HCT116 (cell line): ENCODE measurements around the gene DPYD. TPM values are rescaled to one million over a fixed set of nuclear protein-coding genes. Genes with fewer than 3 reads are reported as not detected.

Experiments
- ATAC-seq: fragments of 200-7000 bp; cut with Tn5 transposase; 2 replicates; pipeline ENCODE4 v1.9.1; 2020; ENCODE audit warnings: mild to moderate bottlenecking, moderate library complexity
- BruUV-seq: library from RNA; stranded (reverse); fragments of 400-500 nt; replicated peaks from 2 replicates; lab custom pipeline; 2021; lab: Mats Ljungman, UMichigan
- CTCF ChIA-PET: fragments of 300-600 bp; sonication (Branson Sonifier 250); formaldehyde crosslinking; loops from one replicate; lab custom pipeline; 2021; ENCODE audit warnings: antibody characterized with exemption; lab: Charles Lee
- POLR2A ChIA-PET: fragments of 300-600, 350-600 bp; sonication (Branson Sonifier 250); formaldehyde crosslinking; loops from one replicate; lab custom pipeline; 2021; ENCODE audit warnings: antibody characterized with exemption; lab: Charles Lee
- RAD21 ChIA-PET, 2 experiments: fragments of 300-600 bp; sonication (Branson Sonifier 250); formaldehyde crosslinking; loops; one replicate each; lab custom pipeline; 2023; ENCODE audit warnings: low total read pairs in 2 of 2; ENCODE audit not compliant: uncharacterized antibody in 2 of 2, unreplicated experiment in 2 of 2, low non-redundant PET in 1 of 2; lab: Charles Lee
- DNase-seq: peaks from one replicate; pipeline ENCODE4 v3.0.0-alpha.2; 2010; ENCODE audit warnings: low read depth, low spot score
- H2AFZ ChIP-seq: fragments of 200-600 bp; shearing (Covaris generic), sonication (generic); 2 replicates; pipeline ENCODE4 v1.6.1; 2017; ENCODE audit warnings: low read depth, mixed run types, mixed read lengths, antibody characterized with exemption, low read length; ENCODE audit not compliant: poor library complexity, severe bottlenecking
- H3K27ac ChIP-seq: 2 replicates; pipeline ENCODE4 v1.5.1; 2012; ENCODE audit warnings: low read depth, low read length
- H3K27me3 ChIP-seq: fragments of 200-600 bp; sonication (generic); 2 replicates; pipeline ENCODE4 v1.6.1; 2016; ENCODE audit warnings: mixed run types, low read length, mixed read lengths; ENCODE audit not compliant: insufficient read depth
- H3K36me3 ChIP-seq, 2 experiments: fragments of 200-500 bp in 1 of 2; fragments of 200-600 bp in 1 of 2; sonication (Bioruptor generic) in 1 of 2; sonication (generic) in 1 of 2; 2 replicates each; pipeline versions ENCODE4 v1.5.1 to v1.6.1; 2014 to 2016; ENCODE audit warnings: low read length in 2 of 2, inconsistent platforms in 1 of 2, mixed read lengths in 1 of 2, mixed run types in 1 of 2; ENCODE audit not compliant: insufficient read depth in 2 of 2, control insufficient read depth in 1 of 2
- H3K4me1 ChIP-seq, 2 experiments: fragments of 200-600 bp in 1 of 2; sonication (generic) in 1 of 2; 2 replicates each; pipeline versions ENCODE4 v1.5.1 to v1.6.1; 2012 to 2017; ENCODE audit warnings: low read length in 2 of 2, inconsistent platforms in 1 of 2, mild to moderate bottlenecking in 1 of 2, mixed read lengths in 1 of 2, mixed run types in 1 of 2, moderate library complexity in 1 of 2; ENCODE audit not compliant: insufficient read depth in 2 of 2, control insufficient read depth in 1 of 2
- H3K4me2 ChIP-seq: fragments of 200-600 bp; sonication (generic); 2 replicates; pipeline ENCODE4 v1.6.1; 2017; ENCODE audit warnings: mixed run types, low read length, mixed read lengths
- H3K4me3 ChIP-seq, 2 experiments: fragments of 200-600 bp in 1 of 2; sonication (generic) in 1 of 2; replicated peaks in 1 of 2; 2 replicates each; pipeline ENCODE4 v1.5.1; 2011 to 2016; ENCODE audit warnings: low read length in 2 of 2, control low read depth in 1 of 2, low read depth in 1 of 2, mild to moderate bottlenecking in 1 of 2, mixed read lengths in 1 of 2, mixed run types in 1 of 2
- H3K79me2 ChIP-seq: fragments of 200-600 bp; sonication (generic); 2 replicates; pipeline ENCODE4 v1.6.1; 2017; ENCODE audit warnings: mild to moderate bottlenecking, mixed run types, low read length, moderate library complexity, mixed read lengths; ENCODE audit not compliant: insufficient read depth
- H3K9ac ChIP-seq: fragments of 200-600 bp; sonication (generic); 2 replicates; pipeline ENCODE4 v1.6.1; 2016; ENCODE audit warnings: low read length, mixed read lengths
- H3K9me2 ChIP-seq: fragments of 200-600 bp; sonication (generic), shearing (Covaris generic); 2 replicates; pipeline ENCODE4 v1.6.1; 2017; ENCODE audit warnings: mixed run types, mild to moderate bottlenecking, moderate library complexity; ENCODE audit not compliant: insufficient read depth
- H3K9me3 ChIP-seq, 2 experiments: fragments of 200-500 bp in 1 of 2; fragments of 200-600 bp in 1 of 2; sonication (Bioruptor generic) in 1 of 2; sonication (generic) in 1 of 2; 2 replicates each; pipeline ENCODE4 v1.6.1; 2014 to 2017; ENCODE audit warnings: low read length in 2 of 2, mixed read lengths in 2 of 2, inconsistent platforms in 1 of 2, low read depth in 1 of 2, mild to moderate bottlenecking in 1 of 2, mixed run types in 1 of 2, moderate library complexity in 1 of 2; ENCODE audit not compliant: control insufficient read depth in 1 of 2, insufficient read depth in 1 of 2
- H4K20me1 ChIP-seq: fragments of 200-600 bp; sonication (generic), shearing (Covaris generic); 2 replicates; pipeline ENCODE4 v1.6.1; 2017; ENCODE audit warnings: mixed run types, mild to moderate bottlenecking, moderate library complexity; ENCODE audit not compliant: insufficient read depth
- ELF1 ChIP-seq: IDR thresholded peaks from 2 replicates; pipeline ENCODE4 v1.6.1; 2012; ENCODE audit warnings: low read depth, borderline replicate concordance
- FOSL1 ChIP-seq: IDR thresholded peaks from 2 replicates; pipeline ENCODE4 v1.6.1; 2012; ENCODE audit warnings: low read depth
- POLR2AphosphoS5 ChIP-seq: IDR thresholded peaks from 2 replicates; pipeline ENCODE4 v1.6.1; 2011; ENCODE audit warnings: mild to moderate bottlenecking, low read depth, low read length, moderate library complexity
- SIN3A ChIP-seq: IDR thresholded peaks from 2 replicates; pipeline ENCODE4 v1.6.1; 2012; ENCODE audit warnings: low read depth
- SP1 ChIP-seq: IDR thresholded peaks from 2 replicates; pipeline ENCODE4 v1.6.1; 2012; ENCODE audit warnings: low read depth
- ZNF274 ChIP-seq: fragments of 200-500 bp; sonication (Bioruptor generic); IDR thresholded peaks from 2 replicates; pipeline ENCODE4 v1.6.1; 2014; ENCODE audit warnings: mild to moderate bottlenecking, low read depth, low read length, inconsistent platforms
- intact Hi-C: fragments of 100-400 bp; cut with micrococcal nuclease; formaldehyde crosslinking; loops from 2 replicates; pipeline ENCODE4 v1.10.0; 2022
- total RNA-seq: library from RNA; stranded (reverse); gene quantifications from one replicate; pipeline ENCODE4 v1.2.1, GENCODE V29; 2021; ENCODE audit not compliant: unreplicated experiment
- TF ChIP-seq, protein P1 (sequence below): IDR thresholded peaks from 2 replicates; pipeline ENCODE4 v1.6.1; 2011; ENCODE audit warnings: mild to moderate bottlenecking, low read length, moderate library complexity; ENCODE audit not compliant: insufficient replicate concordance; ENCODE audit errors: extremely low read depth
- TF ChIP-seq, protein P2 (sequence below), 3 experiments: fragments of 200-600 bp in 1 of 3; sonication (generic) in 1 of 3; IDR thresholded peaks in 2 of 3; conservative IDR thresholded peaks in 1 of 3; 2 replicates each; pipeline ENCODE4 v1.5.1; 2012 to 2017; ENCODE audit warnings: low read depth in 2 of 3, low read length in 2 of 3, antibody characterized with exemption in 1 of 3, borderline replicate concordance in 1 of 3, control low read depth in 1 of 3, mild to moderate bottlenecking in 1 of 3, mixed read lengths in 1 of 3, mixed run types in 1 of 3, moderate library complexity in 1 of 3; ENCODE audit not compliant: insufficient read depth in 1 of 3

DPYD gene
- total RNA-seq, 1 experiment from 2014 or later, result 1.7 TPM

DNA sequence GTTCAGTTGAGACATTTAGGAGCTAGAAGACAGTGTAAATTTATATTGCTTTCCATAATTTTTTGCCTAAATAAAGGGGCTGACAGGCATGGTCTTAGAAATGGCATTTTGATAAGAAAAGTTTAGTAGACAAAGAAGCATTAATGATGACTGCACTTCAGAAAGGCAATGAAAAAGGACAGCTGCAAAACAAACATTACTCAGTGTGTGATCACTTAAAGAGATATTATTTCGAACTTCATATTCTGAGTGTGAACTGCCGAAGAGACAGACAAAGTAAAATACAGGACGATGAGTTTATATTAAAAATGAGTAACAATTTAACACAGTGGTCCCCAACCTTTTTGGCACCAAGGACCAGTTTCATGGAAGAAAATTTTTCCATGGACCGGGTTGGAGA, 243.1 kb downstream of the DPYD start:
- no peak overlapping the region for H3K27ac ChIP-seq
- no peaks in the 10 kb centered on the region for H3K79me2 ChIP-seq
- no peaks in the 10 kb centered on the region for H3K27me3 ChIP-seq
- no peaks in the 10 kb centered on the region for H3K9me3 ChIP-seq
- H3K4me1 ChIP-seq, result no peaks in the 10 kb centered on the region
- no peak for DNase-seq
- POLR2A ChIA-PET, result no interaction called here
- RAD21 ChIA-PET, result no interaction called here
- H3K9me2 ChIP-seq, result no peaks in the 10 kb centered on the region
- TF ChIP-seq, protein P1, sequence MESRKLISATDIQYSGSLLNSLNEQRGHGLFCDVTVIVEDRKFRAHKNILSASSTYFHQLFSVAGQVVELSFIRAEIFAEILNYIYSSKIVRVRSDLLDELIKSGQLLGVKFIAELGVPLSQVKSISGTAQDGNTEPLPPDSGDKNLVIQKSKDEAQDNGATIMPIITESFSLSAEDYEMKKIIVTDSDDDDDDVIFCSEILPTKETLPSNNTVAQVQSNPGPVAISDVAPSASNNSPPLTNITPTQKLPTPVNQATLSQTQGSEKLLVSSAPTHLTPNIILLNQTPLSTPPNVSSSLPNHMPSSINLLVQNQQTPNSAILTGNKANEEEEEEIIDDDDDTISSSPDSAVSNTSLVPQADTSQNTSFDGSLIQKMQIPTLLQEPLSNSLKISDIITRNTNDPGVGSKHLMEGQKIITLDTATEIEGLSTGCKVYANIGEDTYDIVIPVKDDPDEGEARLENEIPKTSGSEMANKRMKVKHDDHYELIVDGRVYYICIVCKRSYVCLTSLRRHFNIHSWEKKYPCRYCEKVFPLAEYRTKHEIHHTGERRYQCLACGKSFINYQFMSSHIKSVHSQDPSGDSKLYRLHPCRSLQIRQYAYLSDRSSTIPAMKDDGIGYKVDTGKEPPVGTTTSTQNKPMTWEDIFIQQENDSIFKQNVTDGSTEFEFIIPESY, result no peak
- no peak for TF ChIP-seq SP1
- no peak for TF ChIP-seq ELF1
- TF ChIP-seq POLR2AphosphoS5, result no peak
- no peak for TF ChIP-seq FOSL1
- TF ChIP-seq, protein P2, sequence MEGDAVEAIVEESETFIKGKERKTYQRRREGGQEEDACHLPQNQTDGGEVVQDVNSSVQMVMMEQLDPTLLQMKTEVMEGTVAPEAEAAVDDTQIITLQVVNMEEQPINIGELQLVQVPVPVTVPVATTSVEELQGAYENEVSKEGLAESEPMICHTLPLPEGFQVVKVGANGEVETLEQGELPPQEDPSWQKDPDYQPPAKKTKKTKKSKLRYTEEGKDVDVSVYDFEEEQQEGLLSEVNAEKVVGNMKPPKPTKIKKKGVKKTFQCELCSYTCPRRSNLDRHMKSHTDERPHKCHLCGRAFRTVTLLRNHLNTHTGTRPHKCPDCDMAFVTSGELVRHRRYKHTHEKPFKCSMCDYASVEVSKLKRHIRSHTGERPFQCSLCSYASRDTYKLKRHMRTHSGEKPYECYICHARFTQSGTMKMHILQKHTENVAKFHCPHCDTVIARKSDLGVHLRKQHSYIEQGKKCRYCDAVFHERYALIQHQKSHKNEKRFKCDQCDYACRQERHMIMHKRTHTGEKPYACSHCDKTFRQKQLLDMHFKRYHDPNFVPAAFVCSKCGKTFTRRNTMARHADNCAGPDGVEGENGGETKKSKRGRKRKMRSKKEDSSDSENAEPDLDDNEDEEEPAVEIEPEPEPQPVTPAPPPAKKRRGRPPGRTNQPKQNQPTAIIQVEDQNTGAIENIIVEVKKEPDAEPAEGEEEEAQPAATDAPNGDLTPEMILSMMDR (IDR thresholded peaks at IDR 0.05 in 2 of 3, conservative IDR thresholded peaks at IDR 0.05 in 1 of 3; ENCODE audit: borderline replicate concordance in 1 of 3, insufficient read depth in 1 of 3, low read depth in 2 of 3, low read length in 2 of 3), result no peak
- no peak for TF ChIP-seq ZNF274
- no peak for TF ChIP-seq SIN3A
- H3K4me3 ChIP-seq, result no peak overlapping the region
- H2AFZ ChIP-seq, result no peak overlapping the region
- no peak overlapping the region for H3K9ac ChIP-seq
- intact Hi-C loops, result no loop called here
- H3K36me3 ChIP-seq, result no peaks in the 10 kb centered on the region
- ATAC-seq, result no peak
- H3K4me2 ChIP-seq, result no peak overlapping the region
- H4K20me1 ChIP-seq, result no peaks in the 10 kb centered on the region
- no TSS peak for BruUV-seq
- CTCF ChIA-PET, result no interaction called here
